ENCODE data around the gene RET. TPM values are rescaled to one million over a fixed set of nuclear protein-coding genes. Genes with fewer than 3 reads are reported as not detected.

The RET gene
- total and polyA plus RNA-seq, 4 donors, result 0.25 to 2.5 (median 0.29) TPM; not detected in 1

DNA sequence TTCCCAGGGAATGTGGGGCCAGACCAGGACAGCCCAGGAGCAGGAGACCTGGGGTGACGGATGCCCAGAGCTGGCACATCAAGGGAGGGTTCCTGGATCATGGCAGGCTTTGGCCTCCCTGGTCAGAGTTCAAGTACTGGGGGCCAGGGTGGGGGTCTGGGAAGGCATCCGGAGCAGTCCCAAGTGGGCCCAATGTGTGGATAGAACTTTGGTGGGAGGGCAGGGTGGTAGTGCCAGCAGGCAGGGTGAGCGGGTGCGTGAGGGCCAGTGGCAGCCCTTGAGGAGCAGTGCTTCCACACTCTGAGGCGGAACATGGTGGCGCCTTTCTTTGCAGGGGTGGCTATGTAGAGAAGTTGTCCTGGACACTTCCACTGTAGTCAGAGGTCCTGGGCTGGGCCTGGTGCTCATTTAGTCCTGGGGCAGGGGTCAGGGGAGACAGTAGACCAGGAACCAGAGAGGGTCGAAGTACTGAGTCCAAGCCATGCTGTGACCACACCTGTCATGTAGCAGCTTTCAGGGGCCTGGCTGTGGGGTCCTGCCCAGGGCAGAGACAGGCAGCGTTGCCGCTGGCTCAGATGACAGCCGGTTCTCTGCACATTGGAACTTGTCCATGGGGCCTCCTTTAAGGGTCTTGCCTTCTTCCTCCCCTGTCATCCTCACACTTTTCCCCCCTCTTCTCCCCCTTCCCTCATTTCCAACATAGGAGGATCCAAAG lies 39.2 kb downstream of the RET start:
- intact Hi-C loops (cut with DNase I), result no loop called here
- Histone ChIP-seq H3K27ac (ENCODE audit: low read depth in 1 of 2, low read length in 2 of 2) (no peak overlapping the region), H3K9me3 (ENCODE audit: control insufficient read depth, low read length) (no peaks in the 10 kb centered on the region), H3K27me3 (ENCODE audit: control insufficient read depth in 1 of 2, insufficient read depth in 2 of 2, low read length in 1 of 2) (no peaks in the 10 kb centered on the region), H3K4me3 (ENCODE audit: low read length in 2 of 2) (no peak overlapping the region), H3K36me3 (ENCODE audit: control insufficient read depth in 1 of 2, insufficient read depth in 2 of 2, low read length in 1 of 2) (no peaks in the 10 kb centered on the region), H3K4me1 (ENCODE audit: control insufficient read depth in 1 of 2, insufficient read depth in 2 of 2, low read length in 2 of 2) (no peaks in the 10 kb centered on the region)
- ATAC-seq (ENCODE audit: low FRiP score) (no peak), DNase-seq (peak in 1 of 2 donors; percentile 65)
- 88 to 90% methylated on average over 10 of the region's 10 CpGs for WGBS, 2 donors

- no peak overlapping the region for H3K27ac ChIP-seq (ENCODE audit: low read depth in 1 of 2, low read length in 2 of 2)
- WGBS, 2 donors, result 88 to 91% methylated on average over 10 of the region's 10 CpGs
- no peaks in the 10 kb centered on the region for H3K36me3 ChIP-seq (ENCODE audit: control insufficient read depth in 1 of 2, insufficient read depth in 2 of 2, low read length in 1 of 2)
- H3K4me1 ChIP-seq (ENCODE audit: control insufficient read depth in 1 of 2, insufficient read depth in 2 of 2, low read length in 2 of 2), result no peaks in the 10 kb centered on the region
- DNase-seq (no peak), ATAC-seq (ENCODE audit: low FRiP score) (no peak)
- H3K27me3 ChIP-seq (ENCODE audit: control insufficient read depth in 1 of 2, insufficient read depth in 2 of 2, low read length in 1 of 2), result no peaks in the 10 kb centered on the region
- H3K9me3 ChIP-seq (ENCODE audit: control insufficient read depth, low read length), result no peaks in the 10 kb centered on the region
- H3K4me3 ChIP-seq (ENCODE audit: low read length in 2 of 2), result no peak overlapping the region
- intact Hi-C loops (cut with DNase I), result no loop called here
These were observed 39.7 kb downstream of the RET start for GRCh38 chr10:43116596-43116995.

DNA sequence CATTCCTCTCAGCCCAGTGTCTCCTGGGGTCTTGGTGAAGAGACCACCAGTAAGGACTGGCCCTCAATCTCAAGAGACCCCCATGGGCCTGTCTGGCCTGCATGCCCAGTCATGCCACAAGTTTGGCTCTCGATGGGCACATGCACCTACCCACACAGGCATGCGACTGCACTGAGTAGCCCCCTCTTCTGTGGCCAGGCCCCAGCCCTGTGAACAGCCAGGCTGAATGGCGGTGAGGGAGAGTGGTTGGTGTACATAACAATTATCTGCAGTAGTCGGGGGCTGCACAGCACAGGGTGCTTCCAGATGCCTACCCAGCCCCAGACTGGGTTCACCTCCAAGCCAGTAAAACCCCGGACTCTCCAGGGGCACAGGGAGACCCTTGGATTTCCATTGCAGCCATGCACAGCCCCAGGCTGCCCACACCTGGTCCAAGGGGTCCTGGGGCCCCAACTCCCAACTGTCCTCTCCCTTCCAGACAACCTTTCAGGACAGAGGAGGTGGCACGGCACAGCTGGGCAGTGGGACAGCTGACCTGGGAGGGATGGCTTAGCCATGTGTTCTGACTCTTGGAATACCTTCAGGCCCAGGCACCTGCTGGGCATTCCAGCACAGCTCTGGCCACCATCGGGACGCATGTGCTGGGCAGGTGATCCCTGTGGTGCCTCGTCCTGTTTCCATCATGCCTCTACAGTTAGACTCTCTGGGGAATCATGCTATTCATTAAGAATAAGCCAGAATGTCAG lies 40.3 kb downstream of the RET start:
- Histone ChIP-seq H3K27ac (ENCODE audit: low read depth in 1 of 2, low read length in 2 of 2) (no peak overlapping the region), H3K9me3 (ENCODE audit: control insufficient read depth, low read length) (no peaks in the 10 kb centered on the region), H3K36me3 (ENCODE audit: control insufficient read depth in 1 of 2, insufficient read depth in 2 of 2, low read length in 1 of 2) (no peaks in the 10 kb centered on the region), H3K4me3 (ENCODE audit: low read length in 2 of 2) (no peak overlapping the region), H3K27me3 (ENCODE audit: control insufficient read depth in 1 of 2, insufficient read depth in 2 of 2, low read length in 1 of 2) (no peaks in the 10 kb centered on the region), H3K4me1 (ENCODE audit: control insufficient read depth in 1 of 2, insufficient read depth in 2 of 2, low read length in 2 of 2) (no peaks in the 10 kb centered on the region)
- peak in 1 of 2 donors; percentile 61 for DNase-seq
- intact Hi-C loops (cut with DNase I), result no loop called here
- ATAC-seq (ENCODE audit: low FRiP score), result no peak
- 76 to 83% methylated on average over 9 of the region's 9 CpGs for WGBS, 2 donors

DNA sequence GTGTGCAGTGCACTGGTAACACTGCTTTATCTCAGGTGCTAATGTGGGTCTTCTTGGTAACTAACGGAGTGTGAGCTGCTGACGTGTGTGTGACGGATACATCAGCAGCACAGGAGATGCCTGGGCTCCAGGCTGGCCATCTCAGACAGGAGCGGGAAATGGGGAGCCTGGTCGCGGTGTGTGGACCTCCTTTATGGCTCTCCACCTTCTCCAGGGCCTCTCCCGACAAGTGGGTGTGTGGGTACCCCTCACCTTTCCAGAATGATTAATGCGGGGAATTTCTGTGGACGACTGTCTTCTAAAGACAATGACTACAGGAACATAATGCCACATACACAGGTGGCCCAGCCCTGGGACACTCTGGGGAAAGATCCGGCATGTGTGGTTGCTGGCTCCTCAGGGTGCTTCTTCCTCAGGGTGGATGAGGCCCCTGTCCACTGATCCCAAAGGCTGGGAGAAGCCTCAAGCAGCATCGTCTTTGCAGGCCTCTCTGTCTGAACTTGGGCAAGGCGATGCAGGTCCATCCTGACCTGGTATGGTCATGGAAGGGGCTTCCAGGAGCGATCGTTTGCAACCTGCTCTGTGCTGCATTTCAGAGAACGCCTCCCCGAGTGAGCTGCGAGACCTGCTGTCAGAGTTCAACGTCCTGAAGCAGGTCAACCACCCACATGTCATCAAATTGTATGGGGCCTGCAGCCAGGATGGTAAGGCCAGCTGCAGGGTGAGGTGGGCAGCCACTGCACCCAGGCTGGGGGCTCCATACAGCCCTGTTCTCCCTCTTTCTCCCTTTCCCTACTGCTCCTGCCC lies 41.1 kb downstream of the RET start:
- Histone ChIP-seq H3K36me3 (ENCODE audit: control insufficient read depth in 1 of 2, insufficient read depth in 2 of 2, low read length in 1 of 2) (no peaks in the 10 kb centered on the region), H3K4me3 (ENCODE audit: low read length in 2 of 2) (no peak overlapping the region), H3K27me3 (ENCODE audit: control insufficient read depth in 1 of 2, insufficient read depth in 2 of 2, low read length in 1 of 2) (no peaks in the 10 kb centered on the region), H3K4me1 (ENCODE audit: control insufficient read depth in 1 of 2, insufficient read depth in 2 of 2, low read length in 2 of 2) (no peaks in the 10 kb centered on the region), H3K9me3 (ENCODE audit: control insufficient read depth, low read length) (no peaks in the 10 kb centered on the region), H3K27ac (ENCODE audit: low read depth in 1 of 2, low read length in 2 of 2) (no peak overlapping the region)
- 88% methylated on average over 18 of the region's 18 CpGs for WGBS, 2 donors
- intact Hi-C loops (cut with DNase I), result no loop called here
- ATAC-seq (ENCODE audit: low FRiP score) (no peak), DNase-seq (peak in 1 of 2 donors; percentile 72)

DNA sequence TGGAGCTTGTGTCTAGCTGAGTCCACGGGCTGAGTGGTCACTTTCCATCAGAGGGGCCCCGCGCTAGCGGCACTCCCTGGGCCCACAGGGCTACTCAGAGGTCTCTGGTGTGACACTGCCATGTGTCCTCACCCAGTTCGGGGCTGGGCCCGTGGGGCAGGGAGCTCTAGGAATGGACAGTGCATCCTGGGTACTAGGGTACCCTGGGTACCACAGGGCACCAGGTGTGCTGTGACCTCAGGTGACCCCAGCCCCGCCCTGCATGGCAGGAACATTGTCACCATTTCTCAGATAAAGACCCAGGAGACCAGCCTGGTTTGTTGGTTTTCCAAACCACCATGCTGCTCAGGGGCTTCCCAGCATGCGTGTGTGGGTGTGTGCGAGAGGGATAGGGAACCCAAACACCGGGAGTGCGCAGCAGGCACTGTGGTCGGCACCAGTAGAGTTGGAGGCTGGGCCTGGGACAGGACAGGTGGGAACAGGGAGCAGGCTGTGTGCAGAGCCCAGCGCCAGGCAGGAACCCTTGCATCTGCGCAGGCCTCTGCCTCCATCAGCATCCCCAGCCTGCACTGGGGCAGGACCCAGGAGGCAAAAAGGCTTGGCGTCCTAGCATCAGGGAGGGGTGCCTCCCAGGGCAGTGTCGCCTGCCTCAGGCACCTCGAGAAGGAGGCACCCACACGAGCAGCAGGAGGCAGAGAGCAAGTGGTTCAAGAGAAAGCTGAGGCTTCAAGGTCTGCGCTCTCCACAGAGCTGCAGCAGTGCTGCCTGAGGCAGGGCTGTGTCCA lies 42.0 kb downstream of the RET start:
- no peaks in the 10 kb centered on the region for H3K27me3 ChIP-seq (ENCODE audit: control insufficient read depth in 1 of 2, insufficient read depth in 2 of 2, low read length in 1 of 2)
- no peak for ATAC-seq (ENCODE audit: low FRiP score)
- no peaks in the 10 kb centered on the region for H3K36me3 ChIP-seq (ENCODE audit: control insufficient read depth in 1 of 2, insufficient read depth in 2 of 2, low read length in 1 of 2)
- no peak overlapping the region for H3K4me3 ChIP-seq (ENCODE audit: low read length in 2 of 2)
- H3K9me3 ChIP-seq (ENCODE audit: control insufficient read depth, low read length), result no peaks in the 10 kb centered on the region
- peak in 1 of 2 donors; percentile 70 for DNase-seq
- H3K4me1 ChIP-seq (ENCODE audit: control insufficient read depth in 1 of 2, insufficient read depth in 2 of 2, low read length in 2 of 2), result no peaks in the 10 kb centered on the region
- H3K27ac ChIP-seq (ENCODE audit: low read depth in 1 of 2, low read length in 2 of 2), result no peak overlapping the region
- 85% methylated on average over 19 of the region's 19 CpGs for WGBS, 2 donors
- intact Hi-C loops (cut with DNase I), result no loop called here

DNA sequence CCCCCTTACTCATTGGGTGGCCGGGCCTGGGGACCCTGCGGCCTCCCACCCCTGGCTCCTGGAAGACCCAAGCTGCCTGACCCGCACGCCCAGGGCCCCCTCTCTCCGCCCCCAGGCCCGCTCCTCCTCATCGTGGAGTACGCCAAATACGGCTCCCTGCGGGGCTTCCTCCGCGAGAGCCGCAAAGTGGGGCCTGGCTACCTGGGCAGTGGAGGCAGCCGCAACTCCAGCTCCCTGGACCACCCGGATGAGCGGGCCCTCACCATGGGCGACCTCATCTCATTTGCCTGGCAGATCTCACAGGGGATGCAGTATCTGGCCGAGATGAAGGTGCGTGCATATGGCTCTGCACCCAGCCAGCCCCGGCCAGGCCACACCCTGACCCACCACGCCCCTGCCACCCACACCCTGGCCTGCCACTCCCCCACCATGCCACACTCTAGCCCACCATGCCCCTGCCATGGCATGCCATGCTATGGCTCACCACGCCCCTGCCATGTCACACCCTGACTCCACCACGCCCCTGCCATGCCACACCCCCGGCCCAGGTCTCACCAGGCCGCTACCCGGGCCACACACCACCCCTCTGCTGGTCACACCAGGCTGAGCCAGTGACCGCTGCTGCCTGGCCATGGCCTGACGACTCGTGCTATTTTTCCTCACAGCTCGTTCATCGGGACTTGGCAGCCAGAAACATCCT lies 42.7 kb downstream of the RET start:
- intact Hi-C loops (cut with DNase I), result no loop called here
- Histone ChIP-seq H3K9me3 (ENCODE audit: control insufficient read depth, low read length) (no peaks in the 10 kb centered on the region), H3K27ac (ENCODE audit: low read depth in 1 of 2, low read length in 2 of 2) (no peak overlapping the region), H3K27me3 (ENCODE audit: control insufficient read depth in 1 of 2, insufficient read depth in 2 of 2, low read length in 1 of 2) (no peaks in the 10 kb centered on the region), H3K4me1 (ENCODE audit: control insufficient read depth in 1 of 2, insufficient read depth in 2 of 2, low read length in 2 of 2) (no peaks in the 10 kb centered on the region), H3K36me3 (ENCODE audit: control insufficient read depth in 1 of 2, insufficient read depth in 2 of 2, low read length in 1 of 2) (no peaks in the 10 kb centered on the region), H3K4me3 (ENCODE audit: low read length in 2 of 2) (no peak overlapping the region)
- 91 to 93% methylated on average over 31 of the region's 31 CpGs for WGBS, 2 donors
- DNase-seq (peak in 1 of 2 donors; percentile 74), ATAC-seq (ENCODE audit: low FRiP score) (no peak)

GRCh38 chr10:43120116-43120928 lies 43.5 kb downstream of the RET start:
- 88 to 89% methylated on average over 19 of the region's 19 CpGs for WGBS, 2 donors
- no peak overlapping the region for H3K4me3 ChIP-seq (ENCODE audit: low read length in 2 of 2)
- ATAC-seq (ENCODE audit: low FRiP score) (no peak), DNase-seq (no peak)
- H3K9me3 ChIP-seq (ENCODE audit: control insufficient read depth, low read length), result no peaks in the 10 kb centered on the region
- intact Hi-C loops (cut with DNase I), result no loop called here
- no peaks in the 10 kb centered on the region for H3K27me3 ChIP-seq (ENCODE audit: control insufficient read depth in 1 of 2, insufficient read depth in 2 of 2, low read length in 1 of 2)
- no peaks in the 10 kb centered on the region for H3K4me1 ChIP-seq (ENCODE audit: control insufficient read depth in 1 of 2, insufficient read depth in 2 of 2, low read length in 2 of 2)
- H3K36me3 ChIP-seq (ENCODE audit: control insufficient read depth in 1 of 2, insufficient read depth in 2 of 2, low read length in 1 of 2), result no peaks in the 10 kb centered on the region
- no peak overlapping the region for H3K27ac ChIP-seq (ENCODE audit: low read depth in 1 of 2, low read length in 2 of 2)

Measured in aorta (tissue), 5 donors.